Liver (tissue), 3 donors: ENCODE measurements around the gene EPHA5.
"Not testable (repeated sequence)": the region's sequence is repeated elsewhere in the genome, so short reads cannot be mapped to it uniquely, and the experiment has no call there.

Experiments used
- FOXA2 ChIP-seq: IDR thresholded peaks from 2 replicates; pipeline ENCODE4 v1.6.1; 2016; ENCODE audit warnings: antibody characterized with exemption
- GABPA ChIP-seq, 2 donors: IDR thresholded peaks in 1 of 2; conservative IDR thresholded peaks in 1 of 2; 2 replicates each; pipeline ENCODE4 v1.6.1; 2016; ENCODE audit warnings: antibody characterized with exemption in 2 of 2, mild to moderate bottlenecking in 1 of 2, moderate library complexity in 1 of 2
- RAD21 ChIP-seq, 2 donors: IDR thresholded peaks; 2 replicates each; pipeline ENCODE4 v1.6.1; 2016; ENCODE audit warnings: antibody characterized with exemption in 2 of 2, mild to moderate bottlenecking in 2 of 2
- RXRA ChIP-seq, 2 donors: IDR thresholded peaks; 2 replicates each; pipeline ENCODE4 v1.6.1; 2017 to 2018; ENCODE audit warnings: antibody characterized with exemption in 2 of 2, mild to moderate bottlenecking in 1 of 2
- TF ChIP-seq, protein P1 (sequence below): fragments of 150-350 bp; IDR thresholded peaks from 2 replicates; pipeline ENCODE4 v1.5.1; 2017; ENCODE audit warnings: improper control_type of control experiment, low read depth, low read length; ENCODE audit not compliant: missing input control
- TF ChIP-seq, protein P2 (sequence below): IDR thresholded peaks from 2 replicates; pipeline ENCODE4 v1.6.1; 2016; ENCODE audit warnings: antibody characterized with exemption, mild to moderate bottlenecking
- TF ChIP-seq, protein P3 (sequence below): IDR thresholded peaks from 2 replicates; pipeline ENCODE4 v1.6.1; 2016; ENCODE audit warnings: antibody characterized with exemption
- TF ChIP-seq, protein P4 (sequence below): IDR thresholded peaks from 2 replicates; pipeline ENCODE4 v1.6.1; 2016; ENCODE audit warnings: antibody characterized with exemption
- TF ChIP-seq, protein P5 (sequence below): IDR thresholded peaks from 2 replicates; pipeline ENCODE4 v1.6.1; 2016; ENCODE audit warnings: antibody characterized with exemption
- donor health status: healthy.
- donor health status: healthy.

DNA sequence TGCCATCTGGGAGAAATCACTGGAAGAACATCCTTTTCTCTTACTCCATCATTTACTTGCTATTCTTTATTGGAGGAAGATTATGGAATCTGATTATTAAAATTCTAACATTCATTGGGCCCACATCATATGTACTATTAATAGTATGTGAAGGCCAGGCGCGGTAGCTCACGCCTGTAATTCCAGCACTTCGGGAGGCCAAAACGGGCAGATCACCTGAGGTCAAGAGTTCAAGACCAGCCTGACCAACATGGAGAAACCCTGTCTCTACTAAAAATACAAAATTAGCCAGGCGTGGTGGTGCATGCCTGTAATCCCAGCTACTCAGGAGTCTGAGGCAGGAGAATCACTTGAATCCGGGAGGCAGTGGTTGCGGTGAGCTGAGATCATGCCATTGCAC, 361.7 kb downstream of the EPHA5 start:
- TF ChIP-seq, protein P1, sequence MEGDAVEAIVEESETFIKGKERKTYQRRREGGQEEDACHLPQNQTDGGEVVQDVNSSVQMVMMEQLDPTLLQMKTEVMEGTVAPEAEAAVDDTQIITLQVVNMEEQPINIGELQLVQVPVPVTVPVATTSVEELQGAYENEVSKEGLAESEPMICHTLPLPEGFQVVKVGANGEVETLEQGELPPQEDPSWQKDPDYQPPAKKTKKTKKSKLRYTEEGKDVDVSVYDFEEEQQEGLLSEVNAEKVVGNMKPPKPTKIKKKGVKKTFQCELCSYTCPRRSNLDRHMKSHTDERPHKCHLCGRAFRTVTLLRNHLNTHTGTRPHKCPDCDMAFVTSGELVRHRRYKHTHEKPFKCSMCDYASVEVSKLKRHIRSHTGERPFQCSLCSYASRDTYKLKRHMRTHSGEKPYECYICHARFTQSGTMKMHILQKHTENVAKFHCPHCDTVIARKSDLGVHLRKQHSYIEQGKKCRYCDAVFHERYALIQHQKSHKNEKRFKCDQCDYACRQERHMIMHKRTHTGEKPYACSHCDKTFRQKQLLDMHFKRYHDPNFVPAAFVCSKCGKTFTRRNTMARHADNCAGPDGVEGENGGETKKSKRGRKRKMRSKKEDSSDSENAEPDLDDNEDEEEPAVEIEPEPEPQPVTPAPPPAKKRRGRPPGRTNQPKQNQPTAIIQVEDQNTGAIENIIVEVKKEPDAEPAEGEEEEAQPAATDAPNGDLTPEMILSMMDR: not testable (repeated sequence)
- not testable (repeated sequence) for TF ChIP-seq FOXA2; RAD21 (IDR thresholded peaks at IDR 0.05); GABPA (IDR thresholded peaks at IDR 0.05 in 1 of 2, conservative IDR thresholded peaks at IDR 0.05 in 1 of 2); RXRA (IDR thresholded peaks at IDR 0.05)
- TF ChIP-seq, protein P2, sequence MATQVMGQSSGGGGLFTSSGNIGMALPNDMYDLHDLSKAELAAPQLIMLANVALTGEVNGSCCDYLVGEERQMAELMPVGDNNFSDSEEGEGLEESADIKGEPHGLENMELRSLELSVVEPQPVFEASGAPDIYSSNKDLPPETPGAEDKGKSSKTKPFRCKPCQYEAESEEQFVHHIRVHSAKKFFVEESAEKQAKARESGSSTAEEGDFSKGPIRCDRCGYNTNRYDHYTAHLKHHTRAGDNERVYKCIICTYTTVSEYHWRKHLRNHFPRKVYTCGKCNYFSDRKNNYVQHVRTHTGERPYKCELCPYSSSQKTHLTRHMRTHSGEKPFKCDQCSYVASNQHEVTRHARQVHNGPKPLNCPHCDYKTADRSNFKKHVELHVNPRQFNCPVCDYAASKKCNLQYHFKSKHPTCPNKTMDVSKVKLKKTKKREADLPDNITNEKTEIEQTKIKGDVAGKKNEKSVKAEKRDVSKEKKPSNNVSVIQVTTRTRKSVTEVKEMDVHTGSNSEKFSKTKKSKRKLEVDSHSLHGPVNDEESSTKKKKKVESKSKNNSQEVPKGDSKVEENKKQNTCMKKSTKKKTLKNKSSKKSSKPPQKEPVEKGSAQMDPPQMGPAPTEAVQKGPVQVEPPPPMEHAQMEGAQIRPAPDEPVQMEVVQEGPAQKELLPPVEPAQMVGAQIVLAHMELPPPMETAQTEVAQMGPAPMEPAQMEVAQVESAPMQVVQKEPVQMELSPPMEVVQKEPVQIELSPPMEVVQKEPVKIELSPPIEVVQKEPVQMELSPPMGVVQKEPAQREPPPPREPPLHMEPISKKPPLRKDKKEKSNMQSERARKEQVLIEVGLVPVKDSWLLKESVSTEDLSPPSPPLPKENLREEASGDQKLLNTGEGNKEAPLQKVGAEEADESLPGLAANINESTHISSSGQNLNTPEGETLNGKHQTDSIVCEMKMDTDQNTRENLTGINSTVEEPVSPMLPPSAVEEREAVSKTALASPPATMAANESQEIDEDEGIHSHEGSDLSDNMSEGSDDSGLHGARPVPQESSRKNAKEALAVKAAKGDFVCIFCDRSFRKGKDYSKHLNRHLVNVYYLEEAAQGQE: not testable (repeated sequence)
- TF ChIP-seq, protein P3, sequence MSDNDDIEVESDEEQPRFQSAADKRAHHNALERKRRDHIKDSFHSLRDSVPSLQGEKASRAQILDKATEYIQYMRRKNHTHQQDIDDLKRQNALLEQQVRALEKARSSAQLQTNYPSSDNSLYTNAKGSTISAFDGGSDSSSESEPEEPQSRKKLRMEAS: not testable (repeated sequence)
- TF ChIP-seq, protein P4, sequence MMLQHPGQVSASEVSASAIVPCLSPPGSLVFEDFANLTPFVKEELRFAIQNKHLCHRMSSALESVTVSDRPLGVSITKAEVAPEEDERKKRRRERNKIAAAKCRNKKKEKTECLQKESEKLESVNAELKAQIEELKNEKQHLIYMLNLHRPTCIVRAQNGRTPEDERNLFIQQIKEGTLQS: not testable (repeated sequence)
- TF ChIP-seq, protein P5, sequence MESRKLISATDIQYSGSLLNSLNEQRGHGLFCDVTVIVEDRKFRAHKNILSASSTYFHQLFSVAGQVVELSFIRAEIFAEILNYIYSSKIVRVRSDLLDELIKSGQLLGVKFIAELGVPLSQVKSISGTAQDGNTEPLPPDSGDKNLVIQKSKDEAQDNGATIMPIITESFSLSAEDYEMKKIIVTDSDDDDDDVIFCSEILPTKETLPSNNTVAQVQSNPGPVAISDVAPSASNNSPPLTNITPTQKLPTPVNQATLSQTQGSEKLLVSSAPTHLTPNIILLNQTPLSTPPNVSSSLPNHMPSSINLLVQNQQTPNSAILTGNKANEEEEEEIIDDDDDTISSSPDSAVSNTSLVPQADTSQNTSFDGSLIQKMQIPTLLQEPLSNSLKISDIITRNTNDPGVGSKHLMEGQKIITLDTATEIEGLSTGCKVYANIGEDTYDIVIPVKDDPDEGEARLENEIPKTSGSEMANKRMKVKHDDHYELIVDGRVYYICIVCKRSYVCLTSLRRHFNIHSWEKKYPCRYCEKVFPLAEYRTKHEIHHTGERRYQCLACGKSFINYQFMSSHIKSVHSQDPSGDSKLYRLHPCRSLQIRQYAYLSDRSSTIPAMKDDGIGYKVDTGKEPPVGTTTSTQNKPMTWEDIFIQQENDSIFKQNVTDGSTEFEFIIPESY: not testable (repeated sequence)
